ENCODE results near the gene CPNE4. TPM values are rescaled to one million over a fixed set of nuclear protein-coding genes. Genes with fewer than 3 reads are reported as not detected.

Gene CPNE4
- total and polyA plus RNA-seq, 9 of the 15 experiments (the other 6 are each of a cell fraction or from before 2014, with no cell fraction given): not detected

- no peak for TF ChIP-seq NFYB (IDR thresholded peaks at IDR 0.05; ENCODE audit: extremely low read depth, insufficient read length)
- TF ChIP-seq HMG20A (CRISPR knock-in tag; conservative IDR thresholded peaks at IDR 0.05): no peak
- no peak for TF ChIP-seq HNRNPH1 (optimal IDR thresholded peaks at IDR 0.05; ENCODE audit: low read depth, low read length)
- TF ChIP-seq RERE (CRISPR knock-in tag; IDR thresholded peaks at IDR 0.05; ENCODE audit: borderline replicate concordance): no peak
- TF ChIP-seq ZBTB11 (CRISPR knock-in tag; IDR thresholded peaks at IDR 0.05): peak; percentile 94 to 100 (median 99)
- no peak for TF ChIP-seq E2F1 (CRISPR knock-in tag; IDR thresholded peaks at IDR 0.05)
- TF ChIP-seq PPARD (CRISPR knock-in tag; IDR thresholded peaks at IDR 0.05): no peak
- 0 out of 2 replicates have a peak, but pooled peaks have one; percentile 45 for TF ChIP-seq ZNF431 (CRISPR knock-in tag; IDR thresholded peaks at IDR 0.05)
- peak; percentile 93 for TF ChIP-seq ZNF395 (CRISPR knock-in tag; IDR thresholded peaks at IDR 0.05)
- peak; percentile 42; the same call in 1 of the 2 replicates for TF ChIP-seq CTBP1 (IDR thresholded peaks at IDR 0.05; ENCODE audit: borderline replicate concordance)
- peak; percentile 58; the same call in 1 of the 2 replicates for TF ChIP-seq PHF21A (IDR thresholded peaks at IDR 0.05; ENCODE audit: borderline replicate concordance, low read depth)
- TF ChIP-seq ELK3 (CRISPR knock-in tag; IDR thresholded peaks at IDR 0.05): no peak
Observed at GRCh38 chr3:131502530-131503319, 532.1 kb downstream of the CPNE4 start, which contains the start of gene MRPL3 (continued).

Measured in K562 (cell line).